ENCODE data around the gene PINLYP. TPM values are rescaled to one million over a fixed set of nuclear protein-coding genes. Genes with fewer than 3 reads are reported as not detected.
A peak's percentile ranks its signal among the peaks of the same experiment; 100 is the strongest.

Gene PINLYP
- total RNA-seq, 2 experiments from 2014 or later, result 9.7 to 12.3 TPM

- Mint-ChIP-seq H3K27me3 (no peaks in the 10 kb centered on the region), H3K4me3 (no peak overlapping the region)
Observed at GRCh38 chr19:43563816-43564457, 11.7 kb upstream of the PINLYP start.

GRCh38 chr19:43564800-43565199 lies 10.8 kb upstream of the PINLYP start:
- Mint-ChIP-seq H3K4me1 (ENCODE audit: low read depth) (peaks cover 54% of the 10 kb centered on the region), H3K9me3 (peaks cover 3% of the 10 kb centered on the region), H3K4me3 (no peak overlapping the region), H3K36me3 (ENCODE audit: low read depth) (peaks cover 31% of the 10 kb centered on the region), H3K27ac (peak overlapping the region; percentile 60), H3K27me3 (no peaks in the 10 kb centered on the region)
- no peak for TF ChIP-seq CTCF (IDR thresholded peaks at IDR 0.05)
- intact Hi-C loops (cut with micrococcal nuclease), result loop anchor here (5.0 kb wide), 1 partner anchor 33 kb away; the partner anchor contains the start of genes IRGQ and ZNF576
- ATAC-seq (no peak), DNase-seq (no peak)
- POLR2A ChIA-PET, result interaction anchor here (0.7 to 3.4 kb wide), 3 partner anchors 10 to 32 kb away, joined by 3 to 15 read pairs (median 3); partner anchors contain the start of genes XRCC1 and ZNF575
- CTCF ChIA-PET, result interaction anchor here (1.3 to 3.5 kb wide), 5 partner anchors 9 to 119 kb away, joined by 3 to 27 read pairs (median 5); no protein-coding TSS in a partner anchor

More at GRCh38 chr19:43563816-43564457, 11.7 kb upstream of the PINLYP start:
- peaks cover 33% of the 10 kb centered on the region for H3K36me3 Mint-ChIP-seq (ENCODE audit: low read depth)
- CTCF ChIA-PET, result interaction anchor here (0.7 to 3.5 kb wide), 5 partner anchors 8 to 118 kb away, joined by 3 to 27 read pairs (median 4); partner anchors contain the start of genes IRGQ and ZNF576
- DNase-seq (no peak), ATAC-seq (no peak)
- H3K4me1 Mint-ChIP-seq (ENCODE audit: low read depth), result peaks cover 52% of the 10 kb centered on the region
- intact Hi-C loops (cut with micrococcal nuclease), result loop anchor here (5.0 kb wide), 1 partner anchor 33 kb away; the partner anchor contains the start of genes IRGQ and ZNF576
- POLR2A ChIA-PET, result interaction anchor here (3.4 kb wide), 1 partner anchor 11 kb away, joined by 15 read pairs; the partner anchor contains the start of gene XRCC1
- H3K27ac Mint-ChIP-seq, result peak overlapping the region; percentile 97
- peaks cover 3% of the 10 kb centered on the region for H3K9me3 Mint-ChIP-seq
- TF ChIP-seq CTCF (IDR thresholded peaks at IDR 0.05), result no peak

- no peak for DNase-seq
- intact Hi-C loops (cut with micrococcal nuclease), result no loop called here
- peaks cover 28% of the 10 kb centered on the region for H3K4me1 Mint-ChIP-seq (ENCODE audit: low read depth)
- peaks cover 7% of the 10 kb centered on the region for H3K36me3 Mint-ChIP-seq (ENCODE audit: low read depth)
- ATAC-seq, result no peak
- no peak overlapping the region for H3K4me3 Mint-ChIP-seq
- CTCF ChIA-PET, result interaction anchor here (1.2 to 2.4 kb wide), 2 partner anchors 25 to 28 kb away, joined by 3 to 7 read pairs; no protein-coding TSS in a partner anchor
- H3K27ac Mint-ChIP-seq, result peak overlapping the region; percentile 4
- no peaks in the 10 kb centered on the region for H3K27me3 Mint-ChIP-seq
- H3K9me3 Mint-ChIP-seq, result no peaks in the 10 kb centered on the region
- no peak for TF ChIP-seq CTCF (IDR thresholded peaks at IDR 0.05)
- POLR2A ChIA-PET, result no interaction called here
Observed at GRCh38 chr19:43569657-43570056, 5.9 kb upstream of the PINLYP start.

- CTCF ChIA-PET, result interaction anchor here (1.2 to 5.9 kb wide), 6 partner anchors 16 to 239 kb away, joined by 3 to 57 read pairs (median 5); no protein-coding TSS in a partner anchor
- peak overlapping the region; percentile 4 for H3K27ac Mint-ChIP-seq
Observed at GRCh38 chr19:43570174-43570791, 5.3 kb upstream of the PINLYP start.

More at GRCh38 chr19:43570174-43570791, 5.3 kb upstream of the PINLYP start:
- Mint-ChIP-seq H3K9me3 (no peaks in the 10 kb centered on the region), H3K4me1 (ENCODE audit: low read depth) (peaks cover 26% of the 10 kb centered on the region), H3K4me3 (no peak overlapping the region), H3K36me3 (ENCODE audit: low read depth) (peaks cover 9% of the 10 kb centered on the region), H3K27me3 (no peaks in the 10 kb centered on the region)
- TF ChIP-seq CTCF (IDR thresholded peaks at IDR 0.05), result no peak
- DNase-seq (no peak), ATAC-seq (no peak)
- POLR2A ChIA-PET, result interaction anchor here (1.5 kb wide), 1 partner anchor 24 kb away, joined by 3 read pairs; no protein-coding TSS in a partner anchor
- intact Hi-C loops (cut with micrococcal nuclease), result no loop called here

All from activated CD8-positive, alpha-beta T cell treated with anti-CD3 and anti-CD28 coated beads for 36 hours (primary cell).